Right lobe of liver (tissue), 4 donors: ENCODE results near the gene PDE6A.

Source experiments
- POLR2A ChIP-seq: fragments of 450-650 bp; IDR thresholded peaks from one replicate; pipeline ENCODE4 v1.6.1; 2017; ENCODE audit warnings: antibody characterized with exemption, mild to moderate bottlenecking
- TF ChIP-seq, protein P1 (sequence below), 4 donors: fragments of 200-600 bp in 3 of 4; fragments of 450-650 bp in 1 of 4; IDR thresholded peaks; one replicate each; pipeline versions ENCODE4 v1.5.1 to v1.8.0; 2016 to 2022; ENCODE audit warnings: antibody characterized with exemption in 4 of 4, mild to moderate bottlenecking in 2 of 4
- donor health status: DM: no; HTN: no; CAD: no.
- donor health status: DM: no; HTN: no; CAD: no.
- donor health status: DM: no; HTN: yes; CAD: no.

DNA sequence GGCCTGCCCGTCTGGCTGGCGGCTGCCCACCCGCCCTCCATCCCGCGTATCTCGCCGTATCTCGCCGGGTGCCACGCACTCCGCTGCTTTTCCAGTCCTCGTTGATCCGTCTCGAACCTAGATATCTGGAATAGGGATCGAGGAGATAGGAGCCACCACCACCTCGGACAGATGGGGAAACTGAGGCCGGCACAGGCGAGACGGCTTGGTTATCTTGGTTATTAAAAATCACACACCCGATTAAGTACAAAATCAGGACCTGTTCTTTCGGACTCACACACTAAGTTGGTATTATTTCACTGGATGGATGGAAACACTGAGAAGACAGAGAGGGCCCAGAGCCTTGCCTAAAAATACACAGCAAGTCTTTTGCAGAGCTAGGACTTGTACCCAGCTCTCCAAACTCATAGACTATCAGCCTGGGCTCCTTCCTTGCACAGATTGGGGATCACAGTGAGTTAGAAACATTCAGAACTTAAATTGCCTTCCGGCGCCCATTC, 16.6 kb upstream of the PDE6A start:
- TF ChIP-seq, protein P1, sequence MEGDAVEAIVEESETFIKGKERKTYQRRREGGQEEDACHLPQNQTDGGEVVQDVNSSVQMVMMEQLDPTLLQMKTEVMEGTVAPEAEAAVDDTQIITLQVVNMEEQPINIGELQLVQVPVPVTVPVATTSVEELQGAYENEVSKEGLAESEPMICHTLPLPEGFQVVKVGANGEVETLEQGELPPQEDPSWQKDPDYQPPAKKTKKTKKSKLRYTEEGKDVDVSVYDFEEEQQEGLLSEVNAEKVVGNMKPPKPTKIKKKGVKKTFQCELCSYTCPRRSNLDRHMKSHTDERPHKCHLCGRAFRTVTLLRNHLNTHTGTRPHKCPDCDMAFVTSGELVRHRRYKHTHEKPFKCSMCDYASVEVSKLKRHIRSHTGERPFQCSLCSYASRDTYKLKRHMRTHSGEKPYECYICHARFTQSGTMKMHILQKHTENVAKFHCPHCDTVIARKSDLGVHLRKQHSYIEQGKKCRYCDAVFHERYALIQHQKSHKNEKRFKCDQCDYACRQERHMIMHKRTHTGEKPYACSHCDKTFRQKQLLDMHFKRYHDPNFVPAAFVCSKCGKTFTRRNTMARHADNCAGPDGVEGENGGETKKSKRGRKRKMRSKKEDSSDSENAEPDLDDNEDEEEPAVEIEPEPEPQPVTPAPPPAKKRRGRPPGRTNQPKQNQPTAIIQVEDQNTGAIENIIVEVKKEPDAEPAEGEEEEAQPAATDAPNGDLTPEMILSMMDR (IDR thresholded peaks at IDR 0.05): no peak
- TF ChIP-seq POLR2A: no peak
